SK-N-SH (cell line): ENCODE results near the gene ASH1L. TPM values are rescaled to one million over a fixed set of nuclear protein-coding genes. Genes with fewer than 3 reads are reported as not detected.

Source experiments
- CTCF ChIA-PET: fragments of 300-600, 350-600 bp; formaldehyde crosslinking; extraction: SDS; loops from one replicate; lab custom pipeline; 2021; lab: Yijun Ruan, JAX
- POLR2A ChIA-PET: fragments of 350-600 bp; sonication (Branson Sonifier 250); formaldehyde crosslinking; extraction: SDS; loops from one replicate; lab custom pipeline; 2020; ENCODE audit warnings: antibody characterized with exemption, inconsistent platforms; lab: Yijun Ruan, JAX
- DNase-seq: peaks from one replicate; pipeline ENCODE4 v3.0.0; 2012
- H2AFZ ChIP-seq: fragments of 200-600 bp; sonication (generic); 2 replicates; pipeline ENCODE4 v1.8.1; 2016; ENCODE audit warnings: antibody characterized with exemption, mild to moderate bottlenecking, low read depth
- H3F3A ChIP-seq: fragments of 200-600 bp; sonication (generic); replicated peaks from 2 replicates; pipeline ENCODE3; 2016; ENCODE audit warnings: antibody characterized with exemption, mild to moderate bottlenecking; ENCODE audit not compliant: insufficient read depth
- H3K27ac ChIP-seq, 2 experiments: fragments of 200-500 bp in 1 of 2; fragments of 200-600 bp in 1 of 2; sonication (Bioruptor generic) in 1 of 2; sonication (generic), shearing (Covaris generic) in 1 of 2; 2 replicates each; pipeline versions ENCODE4 v1.5.1 to v1.6.1; 2014 to 2016; ENCODE audit warnings: low read depth in 2 of 2, inconsistent platforms in 1 of 2, low read length in 1 of 2, mild to moderate bottlenecking in 1 of 2, mixed read lengths in 1 of 2
- H3K27me3 ChIP-seq: fragments of 200-600 bp; sonication (generic), shearing (Covaris generic); 2 replicates; pipeline ENCODE4 v1.6.1; 2016; ENCODE audit warnings: mixed run types; ENCODE audit not compliant: insufficient read depth
- H3K36me3 ChIP-seq, 2 experiments: fragments of 200-500 bp in 1 of 2; fragments of 200-600 bp in 1 of 2; sonication (Bioruptor generic) in 1 of 2; sonication (generic) in 1 of 2; replicated peaks in 1 of 2; 2 replicates each; pipeline versions ENCODE3 to v1.5.1; 2014 to 2016; ENCODE audit warnings: low read length in 1 of 2, mild to moderate bottlenecking in 1 of 2; ENCODE audit not compliant: insufficient read depth in 2 of 2, control insufficient read depth in 1 of 2
- H3K4me1 ChIP-seq, 2 experiments: fragments of 200-500 bp in 1 of 2; fragments of 200-600 bp in 1 of 2; sonication (Bioruptor generic) in 1 of 2; sonication (generic), shearing (Covaris generic) in 1 of 2; 2 replicates each; pipeline versions ENCODE4 v1.5.1 to v1.6.1; 2014 to 2016; ENCODE audit warnings: low read depth in 1 of 2, low read length in 1 of 2, mixed run types in 1 of 2; ENCODE audit not compliant: insufficient read depth in 2 of 2, control insufficient read depth in 1 of 2
- H3K4me2 ChIP-seq: fragments of 200-600 bp; sonication (generic), shearing (Covaris generic); 2 replicates; pipeline ENCODE4 v1.6.1; 2017; ENCODE audit warnings: mixed run types
- H3K4me3 ChIP-seq, 2 experiments: fragments of 200-500 bp in 1 of 2; fragments of 200-600 bp in 1 of 2; sonication (Bioruptor generic) in 1 of 2; sonication (generic), shearing (Covaris generic) in 1 of 2; 2 replicates each; pipeline versions ENCODE4 v1.5.1 to v1.8.1; 2014 to 2016; ENCODE audit warnings: low read depth in 2 of 2, inconsistent platforms in 1 of 2, low read length in 1 of 2, mild to moderate bottlenecking in 1 of 2, mixed read lengths in 1 of 2, moderate library complexity in 1 of 2
- H3K79me2 ChIP-seq: fragments of 200-600 bp; sonication (generic); 2 replicates; pipeline ENCODE4 v1.8.1; 2017; ENCODE audit warnings: mild to moderate bottlenecking; ENCODE audit not compliant: insufficient read depth
- H3K9ac ChIP-seq: fragments of 200-600 bp; sonication (generic); 2 replicates; pipeline ENCODE4 v1.6.1; 2017; ENCODE audit warnings: mixed run types
- H3K9me2 ChIP-seq: fragments of 200-600 bp; sonication (generic); 2 replicates; pipeline ENCODE4 v1.6.1; 2017; ENCODE audit warnings: mixed run types
- H3K9me3 ChIP-seq: fragments of 200-600 bp; sonication (generic); 2 replicates; pipeline ENCODE4 v1.6.1; 2017; ENCODE audit warnings: mixed run types, mild to moderate bottlenecking, moderate library complexity
- H4K20me1 ChIP-seq: fragments of 200-600 bp; sonication (generic); 2 replicates; pipeline ENCODE4 v1.6.1; 2017; ENCODE audit warnings: mild to moderate bottlenecking, mixed run types; ENCODE audit not compliant: insufficient read depth
- EP300 ChIP-seq, 2 experiments: IDR thresholded peaks; 2 replicates each; pipeline versions ENCODE4 v1.4.0 to v1.6.1; 2012; ENCODE audit warnings: borderline replicate concordance in 1 of 2, low read depth in 1 of 2, low read length in 1 of 2
- FOSL2 ChIP-seq: IDR thresholded peaks from 2 replicates; pipeline ENCODE4 v1.4.0; 2012; ENCODE audit warnings: low read depth, mild to moderate bottlenecking, moderate library complexity, borderline replicate concordance
- FOXJ3 ChIP-seq: sonication (generic); formaldehyde crosslinking; IDR thresholded peaks from 2 replicates; pipeline ENCODE4 v1.5.1; 2020; ENCODE audit warnings: mild to moderate bottlenecking, missing genetic modification reagents
- GATA2 ChIP-seq: sonication (generic); formaldehyde crosslinking; IDR thresholded peaks from 2 replicates; pipeline ENCODE4 v1.5.0; 2020; ENCODE audit warnings: mild to moderate bottlenecking, missing genetic modification reagents
- MAX ChIP-seq: IDR thresholded peaks from 2 replicates; pipeline ENCODE4 v1.4.0; 2012; ENCODE audit warnings: low read depth
- MXI1 ChIP-seq: IDR thresholded peaks from 2 replicates; pipeline ENCODE4 v1.6.1; 2012; ENCODE audit warnings: mild to moderate bottlenecking, low read depth, low read length, improper control_type of control experiment
- NFIC ChIP-seq: IDR thresholded peaks from 2 replicates; pipeline ENCODE4 v1.4.0; 2012; ENCODE audit warnings: borderline replicate concordance
- NRF1 ChIP-seq: IDR thresholded peaks from 2 replicates; pipeline ENCODE4 v1.6.1; 2012; ENCODE audit warnings: low read depth, mild to moderate bottlenecking, low read length
- POLR2AphosphoS5 ChIP-seq: IDR thresholded peaks from 2 replicates; pipeline ENCODE4 v1.6.1; 2012; ENCODE audit warnings: low read depth, low read length
- RAD21 ChIP-seq: IDR thresholded peaks from 2 replicates; pipeline ENCODE4 v1.6.1; 2012; ENCODE audit warnings: mild to moderate bottlenecking, low read length
- SIN3A ChIP-seq: IDR thresholded peaks from 2 replicates; pipeline ENCODE4 v1.6.1; 2012; ENCODE audit warnings: low read depth, mild to moderate bottlenecking, low read length, moderate library complexity, borderline replicate concordance
- TCF12 ChIP-seq: IDR thresholded peaks from 2 replicates; pipeline ENCODE4 v1.4.0; 2012
- USF1 ChIP-seq: IDR thresholded peaks from 2 replicates; pipeline ENCODE4 v1.4.0; 2012; ENCODE audit warnings: low read depth, borderline replicate concordance
- WGBS: methylation state at CpG from one replicate; pipeline ENCODE4 v1.1.6; 2017; ENCODE audit warnings: low lambda C conversion rate; 5-methylcytosine and 5-hydroxymethylcytosine counted together
- polyA plus RNA-seq, 3 experiments: library from polyadenylated mRNA; depleted of rRNA; stranded (reverse); fragments of >200 nt; gene quantifications; 2 replicates each; pipeline ENCODE4 v1.2.3, GENCODE V29; 2012
- TF ChIP-seq, protein P1 (sequence below): fragments of 150-350 bp; IDR thresholded peaks from 2 replicates; pipeline ENCODE4 v1.6.1; 2016; ENCODE audit warnings: mild to moderate bottlenecking, low read depth, low read length
- TF ChIP-seq, protein P2 (sequence below): IDR thresholded peaks from 2 replicates; pipeline ENCODE4; 2012

The ASH1L gene
- polyA plus RNA-seq, 1 of the 3 experiments (the other 2 are of a cell fraction) = 13.4 TPM

DNA sequence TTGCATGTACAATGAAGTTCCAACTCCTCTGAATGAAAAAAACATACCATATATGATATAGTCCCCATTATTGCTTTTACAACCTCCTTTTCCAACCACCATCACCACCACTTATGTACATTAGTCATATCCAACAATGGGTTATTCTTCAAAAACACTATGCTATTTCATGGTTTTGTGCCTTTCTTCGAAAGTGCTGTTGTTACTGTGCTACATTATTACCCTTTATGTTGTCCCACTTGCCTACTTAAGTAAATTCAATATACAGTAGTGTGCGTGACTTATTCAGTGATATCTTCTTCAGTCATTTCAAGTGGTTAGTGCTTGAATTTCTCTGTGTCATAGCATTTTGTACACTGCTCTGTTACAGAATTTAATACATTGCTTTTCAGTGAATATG lies 105.3 kb downstream of the ASH1L start:
- peaks cover 16 to 18% of the 10 kb centered on the region in 2 experiments for H3K4me1 ChIP-seq
- H2AFZ ChIP-seq = no peak overlapping the region
- no peak overlapping the region; a peak in 1 of 4 replicates for H3K27ac ChIP-seq
- no peak overlapping the region for H3K4me2 ChIP-seq
- H4K20me1 ChIP-seq = no peaks in the 10 kb centered on the region
- ChIA-PET POLR2A (no interaction called here), CTCF (no interaction called here)
- TF ChIP-seq NRF1 (no peak), FOSL2 (no peak), EP300 (IDR thresholded peaks at IDR 0.05; ENCODE audit: borderline replicate concordance in 1 of 2, low read depth in 1 of 2, low read length in 1 of 2) (no peak), MXI1 (no peak)
- H3K27me3 ChIP-seq = no peaks in the 10 kb centered on the region
- DNase-seq = no peak
- peaks cover 14 to 39% of the 10 kb centered on the region in 2 experiments for H3K36me3 ChIP-seq
- H3K9me2 ChIP-seq = no peaks in the 10 kb centered on the region
- peaks cover 43% of the 10 kb centered on the region for H3K79me2 ChIP-seq
- H3K4me3 ChIP-seq = no peak overlapping the region
- 93% methylated on average over 2 of the region's 2 CpGs for WGBS
- H3F3A ChIP-seq = peaks cover 20% of the 10 kb centered on the region
- no peak overlapping the region for H3K9ac ChIP-seq
- H3K9me3 ChIP-seq = no peaks in the 10 kb centered on the region

DNA sequence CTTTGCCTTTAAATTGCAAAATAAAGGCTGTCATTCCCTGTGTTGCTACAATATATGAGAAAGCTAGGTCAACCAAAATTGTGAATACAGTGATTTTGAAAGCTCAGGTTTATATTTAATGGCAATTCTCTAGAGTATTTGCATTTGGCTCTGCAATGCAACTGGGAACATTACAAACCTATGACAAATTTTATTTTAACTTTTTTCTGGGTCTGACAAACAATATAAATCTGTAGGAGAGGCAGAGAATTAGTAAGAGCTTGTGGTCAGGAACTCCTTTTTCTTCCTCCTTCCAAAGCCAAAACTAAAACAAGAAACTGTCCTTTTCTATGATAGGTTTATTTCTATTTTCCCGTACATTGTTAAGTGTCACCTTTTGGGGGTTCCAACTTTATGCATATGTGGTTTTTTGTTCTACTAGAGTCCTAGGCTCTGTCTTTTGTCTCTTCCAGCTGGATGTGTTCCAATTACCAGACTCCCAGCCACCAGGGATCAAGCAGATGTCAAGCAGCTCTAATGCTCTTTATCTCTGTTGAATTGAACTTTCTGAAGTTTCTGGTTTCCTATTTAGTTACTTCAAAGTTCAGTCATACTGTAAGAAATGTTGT lies 106.9 kb downstream of the ASH1L start:
- CTCF ChIA-PET = interaction anchor here (0.8 kb wide), 1 partner anchor 49 kb away, joined by 4 read pairs; no protein-coding TSS in a partner anchor
- Histone ChIP-seq H3K36me3 (peaks cover 9 to 32% of the 10 kb centered on the region in 2 experiments), H3K4me3 (no peak overlapping the region), H3K9ac (no peak overlapping the region), H3K9me3 (no peaks in the 10 kb centered on the region), H3K4me2 (peak overlapping the region; percentile 20; the same call in 1 of the 2 replicates), H3K79me2 (peaks cover 34% of the 10 kb centered on the region; the same call in 1 of the 2 replicates), H3K27ac (peak overlapping the region; percentile 69 to 77), H3F3A (peaks cover 20% of the 10 kb centered on the region), H3K9me2 (no peaks in the 10 kb centered on the region), H3K27me3 (no peaks in the 10 kb centered on the region), H3K4me1 (peaks cover 16 to 18% of the 10 kb centered on the region in 2 experiments)
- DNase-seq = peak; percentile 66
- peak; percentile 26; the same call in 1 of the 2 replicates for TF ChIP-seq MXI1
- TF ChIP-seq MAX = no peak
- 0 out of 2 replicates have a peak, but pooled peaks have one; percentile 13 for TF ChIP-seq RAD21
- no peak for TF ChIP-seq NRF1
- TF ChIP-seq POLR2AphosphoS5 = no peak
- no peak for TF ChIP-seq FOXJ3 (CRISPR knock-in tag)
- TF ChIP-seq, protein P1, sequence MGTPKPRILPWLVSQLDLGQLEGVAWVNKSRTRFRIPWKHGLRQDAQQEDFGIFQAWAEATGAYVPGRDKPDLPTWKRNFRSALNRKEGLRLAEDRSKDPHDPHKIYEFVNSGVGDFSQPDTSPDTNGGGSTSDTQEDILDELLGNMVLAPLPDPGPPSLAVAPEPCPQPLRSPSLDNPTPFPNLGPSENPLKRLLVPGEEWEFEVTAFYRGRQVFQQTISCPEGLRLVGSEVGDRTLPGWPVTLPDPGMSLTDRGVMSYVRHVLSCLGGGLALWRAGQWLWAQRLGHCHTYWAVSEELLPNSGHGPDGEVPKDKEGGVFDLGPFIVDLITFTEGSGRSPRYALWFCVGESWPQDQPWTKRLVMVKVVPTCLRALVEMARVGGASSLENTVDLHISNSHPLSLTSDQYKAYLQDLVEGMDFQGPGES = no peak
- TF ChIP-seq, protein P2, sequence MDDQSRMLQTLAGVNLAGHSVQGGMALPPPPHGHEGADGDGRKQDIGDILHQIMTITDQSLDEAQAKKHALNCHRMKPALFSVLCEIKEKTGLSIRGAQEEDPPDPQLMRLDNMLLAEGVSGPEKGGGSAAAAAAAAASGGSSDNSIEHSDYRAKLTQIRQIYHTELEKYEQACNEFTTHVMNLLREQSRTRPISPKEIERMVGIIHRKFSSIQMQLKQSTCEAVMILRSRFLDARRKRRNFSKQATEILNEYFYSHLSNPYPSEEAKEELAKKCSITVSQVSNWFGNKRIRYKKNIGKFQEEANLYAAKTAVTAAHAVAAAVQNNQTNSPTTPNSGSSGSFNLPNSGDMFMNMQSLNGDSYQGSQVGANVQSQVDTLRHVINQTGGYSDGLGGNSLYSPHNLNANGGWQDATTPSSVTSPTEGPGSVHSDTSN = peak; percentile 31; the same call in 1 of the 2 replicates
- peak; percentile 72 for TF ChIP-seq TCF12
- TF ChIP-seq SIN3A = no peak
- peak in 1 of 2 experiments; percentile 59; a peak in 1 of 4 replicates for TF ChIP-seq EP300 (IDR thresholded peaks at IDR 0.05; ENCODE audit: borderline replicate concordance in 1 of 2, low read depth in 1 of 2, low read length in 1 of 2)
- TF ChIP-seq GATA2 (CRISPR knock-in tag) = peak; percentile 28; the same call in 1 of the 2 replicates
- no peak for TF ChIP-seq USF1
- TF ChIP-seq NFIC = peak; percentile 51; the same call in 1 of the 2 replicates
- TF ChIP-seq, all 33 proteins: peak for 7
- Histone ChIP-seq H2AFZ (no peak overlapping the region), H4K20me1 (no peaks in the 10 kb centered on the region)
- WGBS = 38% methylated on average over 1 of the region's 1 CpG
- POLR2A ChIA-PET = no interaction called here
